Endothelial cell of umbilical vein (primary cell): Measurements from ENCODE around the gene NSD2.

Source experiments
- EZH2 ChIP-seq: IDR thresholded peaks from 2 replicates; pipeline ENCODE4 v1.6.1; 2012; ENCODE audit warnings: borderline replicate concordance, low read depth, mild to moderate bottlenecking, moderate library complexity, low read length, inconsistent platforms; ENCODE audit not compliant: severe bottlenecking
- FOS ChIP-seq: IDR thresholded peaks from 2 replicates; pipeline ENCODE4 v1.6.1; 2011; ENCODE audit warnings: mild to moderate bottlenecking, low read length, moderate library complexity, borderline replicate concordance; ENCODE audit not compliant: insufficient read depth
- GATA2 ChIP-seq: IDR thresholded peaks from 2 replicates; pipeline ENCODE4 v1.7.0; 2011; ENCODE audit warnings: low read depth, mild to moderate bottlenecking, moderate library complexity, mixed read lengths, low read length; ENCODE audit not compliant: insufficient read length, insufficient read depth
- JUN ChIP-seq: IDR thresholded peaks from 2 replicates; pipeline ENCODE4 v1.6.1; 2011; ENCODE audit warnings: borderline replicate concordance, low read depth; ENCODE audit not compliant: insufficient read length, insufficient read depth
- MYC ChIP-seq: IDR thresholded peaks from one replicate; pipeline ENCODE4 v1.6.1; 2011; ENCODE audit warnings: mild to moderate bottlenecking, low read depth, low read length
- POLR2A ChIP-seq: IDR thresholded peaks from 2 replicates; pipeline ENCODE4 v1.6.1; 2012; ENCODE audit warnings: low read depth, mild to moderate bottlenecking, control low read depth, low read length
- POLR2AphosphoS5 ChIP-seq: IDR thresholded peaks from 2 replicates; pipeline ENCODE4 v1.6.1; 2012; ENCODE audit warnings: low read depth, mild to moderate bottlenecking, control low read depth, low read length, moderate library complexity; ENCODE audit not compliant: insufficient read depth
- TF ChIP-seq, protein P1 (sequence below), 2 donors: IDR thresholded peaks; 1 replicate in 1 of 2; 2 replicates in 1 of 2; pipeline ENCODE4 v1.5.1; 2011; ENCODE audit warnings: low read length in 2 of 2, mild to moderate bottlenecking in 2 of 2, moderate library complexity in 2 of 2, control low read depth in 1 of 2, inconsistent platforms in 1 of 2, low read depth in 1 of 2; ENCODE audit not compliant: insufficient read depth in 1 of 2; ENCODE audit errors: extremely low read depth in 1 of 2
- TF ChIP-seq, protein P2 (sequence below): IDR thresholded peaks from 2 replicates; pipeline ENCODE4 v1.6.1; 2011; ENCODE audit not compliant: insufficient read depth, insufficient read length

- TF ChIP-seq, protein P1, sequence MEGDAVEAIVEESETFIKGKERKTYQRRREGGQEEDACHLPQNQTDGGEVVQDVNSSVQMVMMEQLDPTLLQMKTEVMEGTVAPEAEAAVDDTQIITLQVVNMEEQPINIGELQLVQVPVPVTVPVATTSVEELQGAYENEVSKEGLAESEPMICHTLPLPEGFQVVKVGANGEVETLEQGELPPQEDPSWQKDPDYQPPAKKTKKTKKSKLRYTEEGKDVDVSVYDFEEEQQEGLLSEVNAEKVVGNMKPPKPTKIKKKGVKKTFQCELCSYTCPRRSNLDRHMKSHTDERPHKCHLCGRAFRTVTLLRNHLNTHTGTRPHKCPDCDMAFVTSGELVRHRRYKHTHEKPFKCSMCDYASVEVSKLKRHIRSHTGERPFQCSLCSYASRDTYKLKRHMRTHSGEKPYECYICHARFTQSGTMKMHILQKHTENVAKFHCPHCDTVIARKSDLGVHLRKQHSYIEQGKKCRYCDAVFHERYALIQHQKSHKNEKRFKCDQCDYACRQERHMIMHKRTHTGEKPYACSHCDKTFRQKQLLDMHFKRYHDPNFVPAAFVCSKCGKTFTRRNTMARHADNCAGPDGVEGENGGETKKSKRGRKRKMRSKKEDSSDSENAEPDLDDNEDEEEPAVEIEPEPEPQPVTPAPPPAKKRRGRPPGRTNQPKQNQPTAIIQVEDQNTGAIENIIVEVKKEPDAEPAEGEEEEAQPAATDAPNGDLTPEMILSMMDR (IDR thresholded peaks at IDR 0.05; ENCODE audit: extremely low read depth in 1 of 2, insufficient read depth in 1 of 2, low read depth in 1 of 2, low read length in 2 of 2): no peak
- no peak for TF ChIP-seq EZH2
- TF ChIP-seq POLR2AphosphoS5: no peak
- TF ChIP-seq, protein P2, sequence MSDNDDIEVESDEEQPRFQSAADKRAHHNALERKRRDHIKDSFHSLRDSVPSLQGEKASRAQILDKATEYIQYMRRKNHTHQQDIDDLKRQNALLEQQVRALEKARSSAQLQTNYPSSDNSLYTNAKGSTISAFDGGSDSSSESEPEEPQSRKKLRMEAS: no peak
- no peak for TF ChIP-seq POLR2A
- TF ChIP-seq FOS: no peak
- TF ChIP-seq MYC: no peak
- no peak for TF ChIP-seq GATA2
- TF ChIP-seq JUN: no peak
Observed at GRCh38 chr4:1880332-1880731, 9.1 kb downstream of the NSD2 start.
